GM18951 (cell line): ENCODE measurements around the gene PLEKHG1.

Experiments used
- POLR2A ChIP-seq: IDR thresholded peaks from 4 replicates; pipeline ENCODE4 v1.6.1; 2011; ENCODE audit warnings: mild to moderate bottlenecking; ENCODE audit not compliant: insufficient read length, insufficient read depth; ENCODE audit errors: extremely low read depth
- in situ Hi-C: fragments of 300-500 bp; cut with MboI; formaldehyde crosslinking; loops from one replicate; pipeline ENCODE4 v1.12.0; 2022; ENCODE audit warnings: low sequenced_read_pairs, mixed read lengths, inconsistent platforms; ENCODE audit not compliant: unreplicated experiment

The PLEKHG1 gene

GRCh38 chr6:150617496-150618460 is 18.1 kb downstream of the PLEKHG1 start:
- in situ Hi-C loops, result no loop called here

GRCh38 chr6:150619275-150619674 is 19.6 kb downstream of the PLEKHG1 start:
- TF ChIP-seq POLR2A, result no peak
- in situ Hi-C loops, result no loop called here

More at GRCh38 chr6:150617496-150618460, 18.1 kb downstream of the PLEKHG1 start:
- no peak for TF ChIP-seq POLR2A

GRCh38 chr6:150620244-150620643 is 20.6 kb downstream of the PLEKHG1 start:
- no peak for TF ChIP-seq POLR2A
- in situ Hi-C loops, result no loop called here

GRCh38 chr6:150620763-150621162 is 21.1 kb downstream of the PLEKHG1 start:
- in situ Hi-C loops, result no loop called here
- no peak for TF ChIP-seq POLR2A

- in situ Hi-C loops, result no loop called here
- no peak for TF ChIP-seq POLR2A
Measured at GRCh38 chr6:150622476-150622875, 22.8 kb downstream of the PLEKHG1 start.

GRCh38 chr6:150622941-150623874 is 23.5 kb downstream of the PLEKHG1 start:
- in situ Hi-C loops, result no loop called here
- TF ChIP-seq POLR2A, result no peak

GRCh38 chr6:150624191-150624590 is 24.5 kb downstream of the PLEKHG1 start:
- no peak for TF ChIP-seq POLR2A
- in situ Hi-C loops, result no loop called here

GRCh38 chr6:150625927-150626326 is 26.2 kb downstream of the PLEKHG1 start:
- TF ChIP-seq POLR2A, result no peak
- in situ Hi-C loops, result no loop called here

GRCh38 chr6:150627154-150627553 is 27.5 kb downstream of the PLEKHG1 start:
- TF ChIP-seq POLR2A, result no peak
- in situ Hi-C loops, result no loop called here

GRCh38 chr6:150627585-150628025 is 27.9 kb downstream of the PLEKHG1 start:
- in situ Hi-C loops, result no loop called here
- no peak for TF ChIP-seq POLR2A

GRCh38 chr6:150628908-150629307 is 29.2 kb downstream of the PLEKHG1 start:
- in situ Hi-C loops, result no loop called here
- TF ChIP-seq POLR2A, result no peak

GRCh38 chr6:150631283-150631983 is 31.7 kb downstream of the PLEKHG1 start:
- TF ChIP-seq POLR2A, result no peak
- in situ Hi-C loops, result no loop called here
